Kidney capillary endothelial cell (primary cell): Measurements from ENCODE around the gene FKBP1A.
"Not testable (repeated sequence)": the region's sequence is repeated elsewhere in the genome, so short reads cannot be mapped to it uniquely, and the experiment has no call there.

ENCODE experiments used
- DNase-seq: peaks from one replicate; pipeline ENCODE4 v3.0.0-alpha.2; 2018; ENCODE audit warnings: low spot score

FKBP1A gene

DNA sequence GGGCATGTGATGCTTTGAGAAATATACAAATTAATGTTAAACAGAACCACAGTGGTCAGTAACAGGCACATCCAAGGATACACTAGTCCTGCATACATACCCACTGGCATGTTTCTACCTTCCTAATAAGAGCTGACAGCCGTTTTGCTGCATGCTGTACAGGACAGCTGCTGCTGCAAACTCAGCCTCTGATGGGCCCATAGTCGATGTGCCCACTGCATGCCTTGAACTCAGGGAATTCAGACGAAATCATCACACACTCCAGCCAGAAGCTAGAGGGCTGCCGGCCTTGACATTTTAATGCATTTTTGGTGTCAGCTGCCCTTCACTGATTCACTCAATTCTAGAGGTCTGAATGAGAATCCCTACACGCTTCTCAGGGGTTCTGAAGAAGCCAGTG, 29.3 kb downstream of the FKBP1A start:
- no peak for DNase-seq

DNA sequence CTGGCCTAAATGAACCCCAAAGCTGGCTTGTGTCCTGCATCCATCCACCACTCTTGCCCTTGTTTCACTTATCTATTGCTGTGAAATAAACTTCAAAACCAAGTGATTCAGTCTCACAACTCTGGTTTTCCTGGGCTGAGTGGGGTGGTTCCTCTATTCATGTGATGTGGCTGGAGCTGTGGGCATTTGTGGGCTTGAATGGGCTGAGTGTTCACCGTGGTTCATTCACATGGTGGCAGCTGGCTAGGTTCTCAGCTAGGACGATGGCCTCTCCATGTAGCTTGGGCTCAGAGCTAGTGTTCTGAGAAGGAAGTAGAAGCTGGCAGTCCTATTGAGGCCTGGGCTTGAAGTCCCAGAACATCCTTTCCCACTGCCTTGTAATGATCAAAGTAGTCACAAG, 30.4 kb downstream of the FKBP1A start:
- DNase-seq, result no peak

DNA sequence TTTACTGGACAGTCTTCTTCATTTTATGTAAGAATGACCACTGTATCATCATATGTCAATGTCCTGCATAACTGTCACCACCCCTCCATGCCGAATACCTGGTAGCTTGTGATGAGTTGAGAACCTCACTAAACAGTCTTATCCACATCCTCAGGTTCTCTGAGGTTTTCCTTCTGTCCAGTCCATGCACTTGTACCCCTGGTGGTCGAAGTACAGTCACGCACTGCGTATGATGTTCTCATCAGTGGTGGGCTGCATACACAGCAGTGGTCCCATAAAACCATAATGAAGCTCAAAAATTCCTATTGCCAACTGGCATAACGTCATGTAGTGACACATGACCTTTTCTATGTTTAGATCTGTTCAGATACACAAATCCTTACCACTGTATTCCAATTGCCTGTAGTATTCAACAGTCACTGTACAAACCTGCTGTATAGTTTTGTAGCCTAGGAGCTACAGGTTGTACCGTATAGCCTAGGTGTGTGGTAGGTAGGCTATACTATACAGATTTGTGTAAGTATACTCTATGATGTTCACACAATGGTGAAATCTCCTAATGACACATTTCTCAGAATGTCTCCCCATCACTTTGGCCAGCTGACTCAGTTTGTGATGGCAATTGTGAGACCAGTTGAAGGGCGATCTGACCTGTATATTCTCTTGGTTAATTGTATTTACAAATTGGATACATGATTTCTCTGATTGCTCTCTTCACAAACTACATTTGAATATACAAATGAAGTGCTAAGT, 32.6 kb downstream of the FKBP1A start:
- DNase-seq, result no peak

DNA sequence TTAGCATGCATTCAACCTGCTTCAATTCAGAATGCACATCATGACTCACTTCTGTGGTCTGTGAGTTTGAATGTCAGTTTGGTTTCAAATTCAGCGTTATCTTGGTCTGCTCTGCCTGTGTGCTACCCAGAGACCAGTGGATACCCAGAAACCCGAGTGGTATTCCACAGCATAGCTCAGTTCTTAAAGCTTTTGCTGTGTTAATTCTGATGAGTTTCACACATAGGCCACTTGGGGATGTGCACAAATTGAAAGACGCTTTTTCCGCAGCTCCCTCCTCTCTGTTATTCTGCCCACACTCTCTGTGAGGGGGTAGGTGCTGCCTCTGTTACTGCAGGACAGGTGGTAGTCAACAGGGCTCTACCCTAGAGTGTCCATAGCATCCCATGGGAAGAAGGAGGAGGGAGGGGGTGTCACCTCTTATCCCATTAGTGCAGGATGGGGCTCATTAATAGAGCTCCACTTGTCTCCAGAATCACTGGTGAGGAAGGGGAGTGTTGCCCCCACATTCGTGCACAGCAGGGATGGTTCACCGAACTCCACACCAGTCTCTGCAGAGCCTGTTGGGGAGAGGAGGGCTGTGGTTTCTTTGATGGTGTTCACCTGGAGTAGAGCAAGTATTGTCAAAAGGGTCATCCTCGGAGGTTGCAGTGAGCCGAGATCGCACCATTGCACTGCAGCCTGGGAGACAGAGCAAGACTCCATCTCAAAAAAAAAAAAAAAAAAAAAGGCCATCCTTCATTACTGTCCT, 34.8 kb downstream of the FKBP1A start:
- no peak for DNase-seq

DNA sequence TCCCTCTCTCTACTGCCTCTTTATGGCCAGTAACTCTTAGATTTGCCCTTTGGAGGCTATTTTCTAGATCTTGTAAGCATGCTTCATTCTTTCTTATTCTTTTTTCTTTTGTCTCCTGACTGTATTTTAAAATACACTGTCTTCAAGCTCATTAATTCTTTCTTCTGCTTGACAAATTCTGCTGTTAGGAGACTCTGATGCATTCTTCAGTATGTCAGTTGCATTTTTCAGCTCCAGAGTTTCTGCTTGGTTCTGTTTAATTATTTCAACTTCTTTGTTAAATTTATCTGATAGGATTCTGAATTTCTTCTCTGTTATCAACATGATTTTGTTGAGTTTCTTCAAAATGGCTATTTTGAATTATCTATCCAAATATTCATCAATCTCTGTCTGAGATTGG, 38.9 kb downstream of the FKBP1A start:
- DNase-seq, result no peak

DNA sequence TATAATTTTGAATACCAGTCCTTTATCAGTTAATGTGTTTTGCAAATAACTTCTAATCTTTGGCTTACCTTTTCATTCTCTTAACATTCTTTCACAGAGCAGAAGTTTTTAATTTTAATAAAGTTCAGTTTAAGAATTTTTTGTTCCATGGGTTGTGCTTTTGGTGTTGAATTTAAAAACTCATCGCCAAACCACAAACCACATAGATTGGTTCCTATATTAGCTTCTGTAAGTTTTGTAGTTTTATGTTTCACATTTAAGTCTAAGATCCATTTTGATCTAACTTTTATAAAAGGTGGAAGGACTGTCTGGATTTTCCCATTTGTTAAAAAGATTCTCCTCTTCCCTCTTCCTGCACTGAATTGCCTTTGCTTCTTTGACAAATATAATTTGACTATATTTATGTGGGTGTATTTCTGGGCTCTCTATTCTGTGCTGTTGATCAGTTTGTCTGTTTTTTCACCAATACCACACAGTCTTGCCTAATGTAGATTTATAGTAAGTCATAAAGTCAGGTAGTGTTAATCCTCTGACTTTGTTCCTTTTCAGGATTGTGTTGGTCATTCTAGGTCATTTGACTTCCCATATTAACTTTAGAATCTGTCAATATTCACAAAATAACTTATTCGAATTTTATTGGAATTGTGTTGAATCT, 46.4 kb downstream of the FKBP1A start:
- DNase-seq, result no peak

DNA sequence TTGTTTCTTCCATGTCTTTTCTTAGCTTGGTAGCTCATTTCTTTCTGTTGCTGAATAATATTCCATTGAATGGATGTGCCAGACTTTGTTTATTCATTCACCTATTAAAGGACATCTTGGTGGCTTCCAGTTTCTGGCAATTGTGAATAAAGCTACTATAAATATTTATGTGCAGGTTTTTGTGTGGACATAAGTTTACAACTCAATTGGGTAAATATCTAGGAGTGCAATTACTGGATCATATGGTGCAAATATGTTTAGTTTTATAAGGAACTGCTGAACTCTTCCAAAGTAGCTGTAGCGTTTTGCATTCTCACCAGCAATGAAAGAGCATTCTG, 47.1 kb downstream of the FKBP1A start:
- DNase-seq, result no peak

DNA sequence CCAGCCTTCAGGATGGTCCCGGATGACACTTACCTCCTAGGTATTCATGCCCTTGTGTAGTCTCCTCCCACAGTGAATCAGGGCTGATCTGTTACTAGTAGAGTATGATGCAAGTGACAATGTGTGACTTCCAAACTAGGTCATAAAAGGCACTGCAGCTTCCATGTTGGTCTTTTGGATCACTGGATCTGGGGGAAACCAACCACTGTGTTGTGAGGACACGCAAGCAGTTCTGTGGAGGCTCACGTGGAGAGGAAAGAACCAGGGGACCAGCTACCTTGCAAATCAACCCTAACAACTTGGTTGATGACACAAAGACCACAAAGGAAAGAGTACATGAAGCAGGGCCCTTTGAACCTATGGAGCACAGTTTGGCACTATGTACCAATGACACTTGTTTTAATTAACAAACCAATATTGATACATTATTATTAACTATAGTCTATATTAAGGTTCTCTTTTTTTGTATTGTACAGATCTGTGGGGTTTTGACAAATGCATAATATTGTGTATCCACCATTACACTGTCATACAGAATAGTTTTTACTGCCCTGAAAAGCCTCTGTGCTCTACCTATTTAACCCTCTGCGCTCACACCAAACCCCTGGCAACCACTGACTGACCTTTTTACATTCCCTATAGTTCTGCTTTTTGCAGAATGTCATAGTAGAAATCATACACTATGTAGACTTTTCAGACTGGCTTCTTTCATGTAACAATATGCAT, 47.7 kb downstream of the FKBP1A start:
- no peak for DNase-seq

DNA sequence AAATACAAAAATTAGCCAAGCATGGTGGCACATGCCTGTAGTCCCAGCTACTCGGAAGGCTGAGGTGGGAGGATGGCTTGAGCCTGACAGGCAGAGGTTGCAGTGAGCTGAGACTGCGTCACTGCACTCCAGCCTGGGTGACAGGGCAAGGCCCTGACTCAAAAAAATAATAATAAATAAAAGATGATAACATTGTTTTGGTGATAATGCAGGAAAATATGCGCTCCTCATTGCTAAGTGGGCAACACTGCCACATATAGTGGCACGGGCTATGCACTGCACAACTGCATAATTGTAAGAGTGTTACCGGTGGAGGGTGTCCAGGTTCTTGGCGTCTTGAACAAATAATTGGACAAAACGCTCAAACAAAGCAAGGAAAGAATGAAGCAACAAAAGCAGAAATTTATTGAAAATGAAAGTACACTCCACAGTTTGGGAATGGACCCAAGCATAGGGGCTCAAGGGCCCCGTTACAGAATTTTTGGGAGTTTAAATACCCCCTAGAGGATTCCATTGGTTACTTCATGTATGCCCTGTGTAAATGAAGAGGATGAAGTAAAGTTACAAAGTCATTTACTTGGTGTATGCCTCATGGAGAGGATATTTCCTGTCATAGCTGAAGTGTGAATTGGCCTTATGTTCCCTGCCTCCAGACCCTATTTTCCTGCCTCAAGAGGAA, 49.3 kb downstream of the FKBP1A start:
- not testable (repeated sequence) for DNase-seq

DNA sequence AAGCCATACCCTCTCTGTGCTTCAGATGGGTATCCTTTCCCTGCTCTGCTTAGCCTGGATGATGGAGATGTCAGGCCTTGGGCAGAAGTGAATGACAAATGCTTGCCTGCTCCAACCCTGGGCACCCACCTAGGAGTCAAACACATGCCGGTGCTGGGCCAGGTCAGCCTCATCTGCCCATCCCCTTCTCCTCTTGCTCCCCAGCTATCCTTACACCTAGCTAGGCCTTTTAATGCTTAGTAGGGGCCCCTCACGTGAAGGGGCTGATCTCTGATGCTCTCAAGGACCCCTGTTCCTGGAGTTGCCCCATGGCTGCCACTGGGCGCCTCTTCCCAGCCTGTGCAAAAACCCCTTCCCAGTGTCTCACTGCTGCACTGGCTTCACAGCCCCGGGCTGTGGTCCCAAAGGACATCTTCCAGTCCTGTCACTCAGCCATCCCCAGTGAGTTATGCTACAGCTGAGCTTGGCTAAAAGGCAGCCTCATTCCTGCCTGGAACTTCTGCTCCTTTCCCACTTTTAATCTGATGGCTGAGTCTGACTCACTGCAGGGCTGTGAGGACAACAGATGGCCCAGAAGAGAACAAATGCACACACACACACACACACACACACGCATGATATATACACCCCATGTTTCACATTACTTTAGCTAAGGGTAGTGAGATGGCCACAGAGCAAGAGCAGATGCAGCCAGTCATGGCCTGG, 51.1 kb downstream of the FKBP1A start:
- DNase-seq, result no peak

DNA sequence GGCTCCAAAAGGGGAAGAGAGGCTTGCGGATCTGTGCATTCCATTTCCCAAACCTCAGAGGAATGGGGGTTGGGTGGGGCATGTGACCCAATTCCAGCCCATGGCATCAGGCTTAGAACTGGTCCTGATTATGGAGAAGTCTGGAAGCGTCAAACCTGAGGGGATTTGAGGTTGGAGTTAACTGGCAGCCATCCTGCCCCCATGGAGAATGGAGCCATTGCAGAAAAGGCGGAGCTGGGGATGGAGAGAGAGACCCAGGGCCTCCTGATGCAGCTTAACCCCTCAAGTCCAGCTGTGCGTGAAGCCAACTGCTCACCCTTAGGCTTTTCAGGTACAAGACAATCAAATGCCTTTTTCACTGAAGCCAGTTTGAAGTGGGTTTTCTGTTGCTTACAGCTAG, 54.1 kb downstream of the FKBP1A start:
- DNase-seq, result no peak

DNA sequence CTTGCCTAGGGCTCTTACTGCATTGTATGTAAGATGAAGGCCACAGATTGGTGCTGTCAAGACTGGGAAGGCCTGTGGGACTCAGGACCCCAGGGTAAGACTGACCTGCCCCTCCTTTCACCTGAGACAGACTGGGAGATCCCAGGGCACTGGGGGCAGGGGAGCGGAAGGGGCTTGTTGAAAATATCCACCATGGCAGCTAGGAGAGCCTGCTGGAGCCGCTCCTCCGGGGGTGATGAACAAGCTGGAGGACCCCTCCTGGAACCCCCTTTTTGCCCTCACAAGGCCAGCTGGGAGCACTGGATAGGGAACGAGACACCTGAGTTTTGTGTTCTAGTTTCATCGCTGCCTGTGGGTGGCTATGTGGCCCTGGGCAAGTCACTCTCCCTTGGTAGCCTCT, 54.8 kb downstream of the FKBP1A start:
- DNase-seq, result no peak

DNA sequence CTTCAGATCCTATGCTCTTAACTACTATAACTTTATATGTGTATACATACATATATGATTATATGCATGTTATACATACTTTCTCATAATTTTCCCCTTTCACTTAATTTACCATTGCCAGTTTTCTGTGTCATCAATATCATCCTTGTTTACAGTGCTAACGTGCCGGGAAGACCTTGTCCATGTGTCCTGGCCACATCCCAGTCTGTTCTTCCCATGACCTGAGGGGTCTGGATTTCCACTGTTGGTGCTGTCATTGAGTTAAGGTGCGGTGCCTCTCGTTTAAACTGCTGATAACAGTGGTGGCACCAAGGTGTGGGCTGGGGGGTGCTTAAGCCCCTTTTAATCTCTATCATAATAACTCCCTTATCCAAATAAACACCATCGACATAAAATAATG, 55.4 kb downstream of the FKBP1A start:
- DNase-seq, result no peak

DNA sequence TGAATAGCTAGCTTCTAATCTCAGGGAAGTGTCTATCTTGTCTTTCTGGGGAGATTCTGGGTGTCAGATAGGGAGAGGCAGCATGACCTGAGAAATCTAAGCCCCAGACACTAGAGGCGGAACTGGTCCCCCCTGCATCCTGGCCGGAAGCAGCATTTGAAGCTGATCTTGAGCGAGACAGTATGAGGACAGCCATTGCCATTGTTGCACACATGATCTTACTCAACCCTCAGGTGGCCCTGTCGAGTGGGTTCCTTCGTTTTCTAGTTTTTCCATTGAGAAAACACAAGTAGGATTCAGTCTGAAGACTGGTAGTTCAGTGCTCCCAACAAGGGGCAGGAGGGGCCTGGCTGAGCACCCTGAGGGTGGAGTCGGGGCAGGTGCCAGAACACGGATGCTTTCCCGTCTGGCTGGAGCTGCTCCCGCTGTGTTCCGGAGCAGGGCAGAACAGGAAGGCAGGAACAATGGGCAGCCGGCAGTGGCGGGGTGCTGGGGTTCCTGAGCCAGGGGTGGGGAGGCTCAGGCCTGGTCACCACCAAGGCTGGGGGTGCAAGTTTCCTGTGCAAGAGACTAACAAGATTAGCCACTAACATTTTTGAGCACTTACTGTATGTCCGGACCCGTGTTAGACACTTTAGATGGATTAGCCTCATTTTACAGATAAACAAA, 56.0 kb downstream of the FKBP1A start:
- DNase-seq, result peak; percentile 95

DNA sequence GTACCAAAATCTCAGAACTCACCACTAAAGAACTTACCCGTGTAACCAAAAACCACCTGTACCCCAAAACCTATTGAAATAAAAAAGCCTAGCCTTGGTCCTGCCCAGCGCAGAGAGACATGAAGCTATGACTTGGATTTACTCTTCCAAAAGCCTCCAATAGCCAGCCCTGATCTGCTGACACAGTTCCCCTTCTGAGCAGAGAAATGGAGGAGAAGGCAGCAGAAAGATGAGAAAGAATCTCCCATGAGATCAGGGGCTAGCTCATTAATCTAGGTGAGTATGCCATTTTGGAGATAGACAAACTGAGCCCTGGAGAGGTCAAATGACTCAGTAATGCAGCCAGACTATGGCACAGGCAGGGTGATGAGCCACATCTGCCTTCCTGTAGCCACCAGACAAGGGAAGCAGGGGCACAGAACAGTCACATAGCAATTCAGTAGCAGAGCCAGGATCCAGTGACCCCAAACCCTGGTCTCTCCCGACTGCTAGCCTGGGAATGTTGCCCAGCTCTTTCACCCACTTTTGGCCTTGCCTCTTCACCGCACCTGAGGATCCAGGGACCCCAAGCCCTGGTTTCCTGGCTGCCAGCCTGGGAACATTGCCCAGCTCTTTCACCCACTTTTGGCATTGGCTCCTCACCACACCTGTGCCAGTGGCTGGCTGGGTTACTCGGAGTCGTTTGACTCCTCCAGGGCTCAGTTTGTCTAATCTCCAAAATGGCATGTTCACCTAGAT, 56.7 kb downstream of the FKBP1A start:
- DNase-seq, result peak; percentile 80

DNA sequence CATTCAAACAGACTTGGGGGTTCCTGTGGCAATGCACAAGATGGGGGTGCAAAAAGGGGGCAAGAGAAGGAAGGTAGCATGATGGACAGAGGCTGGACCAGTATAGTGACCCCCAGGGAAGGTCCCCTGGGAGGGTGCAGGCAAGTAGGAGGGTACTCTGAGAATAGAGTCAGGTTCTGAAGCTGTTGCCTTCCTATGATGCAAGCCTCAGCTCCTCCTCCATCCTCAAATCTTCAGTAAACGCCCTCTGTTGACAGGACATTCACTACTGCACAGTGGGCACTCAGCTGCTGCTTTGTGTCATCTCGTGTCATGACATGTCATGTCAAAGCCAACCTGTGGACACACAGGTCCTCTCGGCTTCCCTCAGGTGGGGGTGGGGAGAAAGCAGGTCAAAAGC, 58.1 kb downstream of the FKBP1A start:
- DNase-seq, result no peak

DNA sequence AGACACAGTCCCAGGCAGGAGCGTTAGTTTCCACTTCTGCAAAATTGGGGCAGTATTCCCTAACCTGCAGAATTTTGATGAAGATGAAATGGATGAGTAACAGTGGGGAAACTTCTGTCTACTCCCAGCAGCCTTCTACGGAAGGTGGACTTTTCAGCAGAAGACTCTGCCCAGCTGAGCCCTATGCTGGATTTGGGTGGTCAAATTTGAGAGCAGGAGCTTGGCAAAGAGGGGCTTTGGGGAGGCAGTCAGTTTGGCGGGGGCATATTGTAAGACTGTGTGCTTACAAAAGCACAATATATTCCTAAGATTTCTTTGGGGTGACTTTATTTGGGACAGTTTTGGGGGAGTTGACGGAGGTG, 58.5 kb downstream of the FKBP1A start:
- no peak for DNase-seq

DNA sequence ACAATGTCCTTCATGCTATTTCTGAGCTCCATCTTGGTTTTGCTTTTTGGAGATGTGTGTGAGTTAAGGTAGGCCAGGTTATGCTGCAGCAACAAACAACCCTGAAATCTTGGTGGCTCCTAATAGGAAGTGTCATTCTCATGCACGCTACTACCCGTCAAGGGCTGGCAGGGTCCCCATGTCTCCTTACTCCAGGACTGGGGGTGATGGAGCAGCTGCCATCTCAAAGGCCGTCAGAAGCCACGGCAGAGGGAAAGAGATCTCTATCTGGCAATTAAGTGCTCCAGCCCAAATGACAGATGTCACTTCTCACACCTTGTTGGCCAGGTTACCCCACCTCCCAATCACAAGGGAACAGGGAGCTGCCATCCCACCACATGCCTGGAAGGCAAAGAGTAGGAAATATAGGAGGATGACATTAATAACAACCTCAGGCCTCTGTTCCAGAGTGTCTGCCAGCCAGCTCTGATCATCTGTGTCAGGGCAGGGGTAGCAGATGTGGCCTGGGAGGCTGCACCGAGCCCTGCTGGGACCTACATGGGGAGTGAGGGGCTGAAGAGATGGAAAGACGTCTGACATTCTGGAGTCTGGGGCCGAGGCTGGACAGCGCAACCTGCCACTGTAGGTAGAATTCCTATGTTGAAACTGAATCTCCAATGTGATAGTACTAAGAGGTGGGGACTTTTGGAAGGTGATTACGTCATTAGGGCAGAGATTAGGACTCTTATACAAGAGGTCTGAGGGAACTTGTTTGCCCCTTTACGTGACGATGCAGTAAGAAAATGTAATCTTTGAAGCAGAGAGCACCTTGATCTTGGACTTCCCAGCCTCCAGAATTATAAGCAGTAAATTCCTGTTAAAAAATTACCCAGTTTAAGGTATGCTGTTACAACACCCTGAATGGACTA, 59.1 kb downstream of the FKBP1A start:
- no peak for DNase-seq

DNA sequence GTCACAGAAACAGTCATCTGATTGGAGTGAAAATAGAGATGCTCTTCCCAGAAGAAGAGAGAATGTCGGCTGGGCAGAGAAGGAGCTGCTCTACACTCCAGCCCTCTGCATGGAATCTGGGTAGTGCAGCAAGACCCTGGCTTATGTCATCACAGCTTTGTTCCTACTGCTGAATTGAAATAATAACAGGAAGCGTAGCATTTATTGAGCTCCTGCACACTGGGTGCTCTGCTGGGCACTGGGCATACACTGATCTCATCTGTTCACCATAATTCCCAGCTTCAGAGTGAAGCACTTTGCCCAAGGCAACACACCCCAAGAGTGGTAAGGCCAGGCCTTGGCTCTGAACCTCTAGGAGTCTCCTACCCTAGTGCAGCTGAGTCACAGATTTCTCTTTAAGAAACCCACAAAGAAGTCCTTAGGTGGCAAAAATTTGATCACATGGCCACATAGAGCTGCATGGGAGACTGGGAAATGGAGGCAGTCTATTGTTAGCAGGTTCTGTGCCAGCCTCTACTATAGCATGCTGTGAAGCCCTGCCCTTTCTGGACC, 60.0 kb downstream of the FKBP1A start:
- no peak for DNase-seq
